HUES48 (cell line): ENCODE measurements around the gene GALNT9.
"Not testable (repeated sequence)": the region's sequence is repeated elsewhere in the genome, so short reads cannot be mapped to it uniquely, and the experiment has no call there.

Experiments used
- H3K27ac ChIP-seq: one replicate; pipeline ENCODE4 v1.7.0; 2013; ENCODE audit warnings: low read depth, low read length, inconsistent platforms
- H3K27me3 ChIP-seq: 2 replicates; pipeline ENCODE4 v1.6.1; 2013; ENCODE audit warnings: mild to moderate bottlenecking, low read length; ENCODE audit not compliant: control insufficient read depth, insufficient read depth
- H3K36me3 ChIP-seq: 2 replicates; pipeline ENCODE4 v1.6.1; 2013; ENCODE audit warnings: low read length; ENCODE audit not compliant: control insufficient read depth, insufficient read depth
- H3K4me1 ChIP-seq: 2 replicates; pipeline ENCODE4 v1.6.1; 2013; ENCODE audit warnings: mild to moderate bottlenecking, low read length; ENCODE audit not compliant: control insufficient read depth, insufficient read depth
- H3K4me3 ChIP-seq: 2 replicates; pipeline ENCODE4 v1.5.1; 2013; ENCODE audit warnings: mild to moderate bottlenecking, low read depth, low read length
- H3K9ac ChIP-seq: 2 replicates; pipeline ENCODE4 v1.6.1; 2013; ENCODE audit warnings: mild to moderate bottlenecking, low read depth, low read length, moderate library complexity
- H3K9me3 ChIP-seq: 2 replicates; pipeline ENCODE4 v1.6.1; 2013; ENCODE audit warnings: low read length; ENCODE audit not compliant: control insufficient read depth, insufficient read depth

Gene GALNT9

GRCh38 chr12:132247718-132248452, 81.5 kb downstream of the GALNT9 start:
- no peaks in the 10 kb centered on the region for H3K9me3 ChIP-seq
- no peak overlapping the region for H3K9ac ChIP-seq
- H3K36me3 ChIP-seq: no peaks in the 10 kb centered on the region
- H3K4me3 ChIP-seq: no peak overlapping the region
- H3K27ac ChIP-seq: no peak overlapping the region
- no peaks in the 10 kb centered on the region for H3K27me3 ChIP-seq
- no peaks in the 10 kb centered on the region for H3K4me1 ChIP-seq

GRCh38 chr12:132246997-132247717, 82.2 kb downstream of the GALNT9 start:
- no peak overlapping the region for H3K27ac ChIP-seq
- H3K4me3 ChIP-seq: no peak overlapping the region
- no peaks in the 10 kb centered on the region for H3K36me3 ChIP-seq
- H3K9me3 ChIP-seq: no peaks in the 10 kb centered on the region
- H3K27me3 ChIP-seq: no peaks in the 10 kb centered on the region
- H3K9ac ChIP-seq: no peak overlapping the region
- H3K4me1 ChIP-seq: no peaks in the 10 kb centered on the region

DNA sequence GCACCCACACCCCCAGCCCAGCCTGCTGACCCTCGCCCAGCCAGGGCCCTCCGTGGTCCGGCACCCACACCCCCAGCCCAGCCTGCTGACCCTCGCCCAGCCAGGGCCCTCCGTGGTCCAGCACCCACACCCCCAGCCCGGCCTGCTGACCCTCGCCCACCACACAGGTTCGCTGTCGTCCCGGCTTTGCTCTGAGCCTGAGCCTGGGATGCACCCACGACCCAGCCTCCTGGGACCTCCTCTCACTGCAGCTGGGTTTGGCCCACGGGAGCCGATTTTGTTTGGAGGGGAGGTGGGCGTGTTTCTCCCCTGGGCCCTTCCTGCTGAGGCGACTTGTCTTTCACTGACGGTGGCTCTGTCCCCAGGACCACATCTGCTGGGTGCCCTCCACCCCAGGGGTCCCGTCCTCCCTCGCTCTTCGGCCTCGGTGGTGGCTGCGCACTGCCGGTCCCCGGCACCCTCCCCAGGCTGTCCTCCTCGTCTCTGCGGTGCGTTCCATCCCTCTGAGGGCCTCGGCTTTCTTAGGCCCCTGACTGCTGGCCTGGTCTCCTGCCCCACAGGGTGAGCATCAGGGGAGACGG, 83.8 kb downstream of the GALNT9 start:
- Histone ChIP-seq H3K4me1 (no peaks in the 10 kb centered on the region), H3K4me3 (no peak overlapping the region), H3K9me3 (no peaks in the 10 kb centered on the region), H3K9ac (no peak overlapping the region), H3K27ac (no peak overlapping the region), H3K27me3 (no peaks in the 10 kb centered on the region), H3K36me3 (no peaks in the 10 kb centered on the region)

DNA sequence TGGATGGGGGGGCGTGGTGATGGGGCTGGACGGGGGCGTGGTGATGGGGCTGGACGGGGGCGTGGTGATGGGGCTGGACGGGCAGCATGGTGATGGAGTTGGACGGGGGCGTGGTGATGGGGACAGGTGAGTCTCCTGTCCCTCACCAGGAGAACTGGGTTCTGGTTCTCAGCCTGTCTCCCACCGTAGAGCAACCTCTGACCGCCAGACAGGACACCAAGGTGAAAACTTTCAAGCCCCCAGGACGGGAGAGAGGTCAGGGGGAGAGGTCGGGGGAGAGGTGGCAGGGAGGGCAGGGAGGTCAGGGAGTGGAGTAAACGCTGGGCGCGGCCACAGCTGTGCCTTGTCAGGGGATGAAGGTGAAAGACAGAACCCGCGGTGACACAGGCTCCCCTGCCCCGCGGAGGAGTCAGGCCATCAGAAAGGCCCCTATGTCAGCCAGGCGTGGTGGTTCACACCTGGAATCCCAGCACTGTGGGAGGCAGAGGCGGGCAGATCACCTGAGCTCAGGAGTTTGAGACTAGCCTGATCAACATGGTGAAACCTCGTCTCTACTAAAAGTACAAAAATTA, 84.6 kb downstream of the GALNT9 start:
- H3K9ac ChIP-seq: no peak overlapping the region
- H3K4me1 ChIP-seq: no peaks in the 10 kb centered on the region

GRCh38 chr12:132243596-132244310, 85.6 kb downstream of the GALNT9 start:
- no peak overlapping the region for H3K9ac ChIP-seq
- H3K27me3 ChIP-seq: peaks cover 6% of the 10 kb centered on the region
- H3K9me3 ChIP-seq: peaks cover 7% of the 10 kb centered on the region; the same call in 1 of the 2 replicates
- no peaks in the 10 kb centered on the region for H3K36me3 ChIP-seq
- no peak overlapping the region for H3K27ac ChIP-seq
- no peaks in the 10 kb centered on the region for H3K4me1 ChIP-seq
- H3K4me3 ChIP-seq: no peak overlapping the region

More for the DNA sequence above, 84.6 kb downstream of the GALNT9 start:
- Histone ChIP-seq H3K9me3 (no peaks in the 10 kb centered on the region), H3K4me3 (no peak overlapping the region), H3K27me3 (no peaks in the 10 kb centered on the region), H3K27ac (no peak overlapping the region), H3K36me3 (no peaks in the 10 kb centered on the region)

- not testable (repeated sequence) for H3K36me3 ChIP-seq, H3K27ac ChIP-seq, H3K9me3 ChIP-seq, H3K4me1 ChIP-seq, H3K4me3 ChIP-seq, H3K9ac ChIP-seq, H3K27me3 ChIP-seq
These were observed 86.2 kb downstream of the GALNT9 start for GRCh38 chr12:132243171-132243570.

DNA sequence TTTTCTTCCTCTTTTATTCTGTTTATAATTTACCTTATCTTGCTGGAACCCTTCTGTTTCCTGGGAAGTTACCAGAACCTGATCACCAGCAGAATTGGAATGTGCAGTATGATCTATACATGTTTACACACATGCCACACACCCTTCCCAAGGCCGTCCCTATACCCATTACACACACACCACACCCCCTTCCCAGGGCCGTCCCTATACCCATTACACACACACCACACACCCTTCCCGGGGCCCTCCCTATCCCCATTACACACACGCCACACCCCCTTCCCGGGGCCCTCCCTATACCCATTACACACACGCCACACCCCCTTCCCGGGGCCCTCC, 88.8 kb downstream of the GALNT9 start:
- H3K4me3 ChIP-seq, H3K9me3 ChIP-seq, H3K4me1 ChIP-seq, H3K9ac ChIP-seq, H3K27ac ChIP-seq, H3K27me3 ChIP-seq, H3K36me3 ChIP-seq: not testable (repeated sequence)

DNA sequence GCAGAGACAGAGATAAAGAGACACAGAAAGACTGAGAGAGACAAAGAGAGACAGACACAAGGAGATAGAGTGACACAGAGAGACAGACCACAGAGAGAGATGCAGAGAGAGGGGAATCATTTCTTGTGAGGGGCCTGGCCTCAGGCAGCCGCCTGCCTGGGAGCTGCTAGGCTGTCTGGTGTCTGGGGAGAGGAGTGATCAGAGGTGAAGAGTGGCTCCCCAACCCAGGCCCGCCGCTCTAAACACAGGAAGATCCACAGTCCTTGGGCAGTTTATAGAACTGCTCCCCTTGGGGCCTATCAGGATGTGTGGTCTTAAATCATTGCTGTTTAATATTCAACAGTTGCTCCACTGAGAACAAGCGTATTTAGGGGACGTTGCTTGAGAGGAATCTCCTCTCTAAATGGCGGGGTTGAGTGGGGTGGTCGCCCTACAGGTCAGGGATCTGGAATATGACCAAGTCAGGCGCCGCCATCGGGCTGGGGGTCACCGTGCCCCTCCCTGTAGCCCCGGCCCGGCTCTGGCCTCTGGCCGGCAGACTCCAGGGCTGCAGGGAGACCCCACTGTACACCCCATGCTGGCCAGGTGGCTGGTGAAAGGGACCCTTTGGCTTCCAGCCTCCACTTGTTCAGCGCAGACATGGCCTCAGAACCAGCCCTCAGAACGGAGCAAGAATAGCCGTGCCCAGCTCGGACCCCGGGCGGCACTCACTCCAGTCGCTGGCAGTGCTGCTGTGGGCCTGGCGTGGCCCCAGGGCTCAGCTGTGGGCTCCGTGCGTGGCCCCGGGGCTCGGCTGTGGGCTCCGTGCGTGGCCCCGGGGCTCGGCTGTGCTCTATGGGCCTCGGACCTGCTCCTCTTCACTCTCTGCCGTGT, 89.4 kb downstream of the GALNT9 start:
- no peak overlapping the region for H3K4me3 ChIP-seq
- peaks cover 6% of the 10 kb centered on the region for H3K27me3 ChIP-seq
- H3K27ac ChIP-seq: no peak overlapping the region
- no peaks in the 10 kb centered on the region for H3K4me1 ChIP-seq
- no peaks in the 10 kb centered on the region for H3K36me3 ChIP-seq
- peaks cover 7% of the 10 kb centered on the region; the same call in 1 of the 2 replicates for H3K9me3 ChIP-seq
- H3K9ac ChIP-seq: no peak overlapping the region

DNA sequence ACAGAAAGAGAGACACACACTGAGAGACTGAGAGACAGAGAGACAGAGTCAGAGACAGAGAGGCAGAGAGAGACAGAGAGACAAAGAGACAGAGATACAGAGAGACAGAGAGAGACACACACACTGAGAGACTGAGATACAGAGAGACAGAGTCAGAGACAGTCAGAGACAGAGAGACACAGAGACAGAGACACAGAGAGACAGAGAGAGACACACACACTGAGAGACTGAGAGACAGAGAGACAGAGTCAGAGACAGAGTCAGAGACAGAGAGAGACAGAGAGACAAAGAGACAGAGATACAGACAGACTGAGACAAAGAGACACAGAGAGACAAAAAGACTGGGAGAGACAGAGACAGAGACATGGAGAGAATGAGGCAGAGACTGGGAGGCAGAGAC, 90.0 kb downstream of the GALNT9 start:
- H3K27me3 ChIP-seq: peaks cover 6% of the 10 kb centered on the region
- H3K4me1 ChIP-seq: no peaks in the 10 kb centered on the region
- no peaks in the 10 kb centered on the region for H3K36me3 ChIP-seq
- H3K4me3 ChIP-seq: no peak overlapping the region
- no peak overlapping the region for H3K27ac ChIP-seq
- H3K9me3 ChIP-seq: peaks cover 7% of the 10 kb centered on the region; the same call in 1 of the 2 replicates
- H3K9ac ChIP-seq: no peak overlapping the region

- Histone ChIP-seq H3K9ac (no peak overlapping the region), H3K9me3 (peaks cover 7% of the 10 kb centered on the region; the same call in 1 of the 2 replicates), H3K4me1 (no peaks in the 10 kb centered on the region), H3K36me3 (no peaks in the 10 kb centered on the region), H3K27ac (no peak overlapping the region), H3K4me3 (no peak overlapping the region), H3K27me3 (peaks cover 6% of the 10 kb centered on the region)
These were observed 90.5 kb downstream of the GALNT9 start for GRCh38 chr12:132238884-132239283.
